LNCaP clone FGC (cell line): ENCODE measurements around the gene DNAH6.

ENCODE experiments used
- DNase-seq: peaks from one replicate; pipeline ENCODE4 v3.0.0-alpha.2; 2011; ENCODE audit warnings: low read depth
- H3K4me3 ChIP-seq: 2 replicates; pipeline ENCODE4 v1.5.1; 2011; ENCODE audit warnings: mild to moderate bottlenecking, low read depth, low read length, control low read depth
- CTCF ChIP-seq: IDR thresholded peaks from 2 replicates; pipeline ENCODE4 v1.5.1; 2012; ENCODE audit warnings: mild to moderate bottlenecking; ENCODE audit not compliant: control insufficient read depth, insufficient read depth; ENCODE audit errors: extremely low read depth

Gene DNAH6

GRCh38 chr2:84732897-84733778 is 216.8 kb downstream of the DNAH6 start:
- no peak for TF ChIP-seq CTCF
- no peak for DNase-seq

GRCh38 chr2:84735389-84735788 is 219.1 kb downstream of the DNAH6 start:
- H3K4me3 ChIP-seq, result no peak overlapping the region
- TF ChIP-seq CTCF, result no peak
- no peak for DNase-seq

More at GRCh38 chr2:84732897-84733778, 216.8 kb downstream of the DNAH6 start:
- H3K4me3 ChIP-seq, result no peak overlapping the region

GRCh38 chr2:84741182-84741822 is 225.0 kb downstream of the DNAH6 start:
- TF ChIP-seq CTCF, result no peak
- DNase-seq, result no peak
- no peak overlapping the region for H3K4me3 ChIP-seq

- no peak overlapping the region for H3K4me3 ChIP-seq
- DNase-seq, result no peak
These were observed 232.0 kb downstream of the DNAH6 start for GRCh38 chr2:84748341-84748740.

GRCh38 chr2:84749442-84749841 is 233.1 kb downstream of the DNAH6 start:
- H3K4me3 ChIP-seq, result no peak overlapping the region
- TF ChIP-seq CTCF, result no peak

More at GRCh38 chr2:84748341-84748740, 232.0 kb downstream of the DNAH6 start:
- TF ChIP-seq CTCF, result no peak

GRCh38 chr2:84755096-84755495 is 238.8 kb downstream of the DNAH6 start:
- DNase-seq, result no peak
- H3K4me3 ChIP-seq, result no peak overlapping the region

More at GRCh38 chr2:84749442-84749841, 233.1 kb downstream of the DNAH6 start:
- no peak for DNase-seq

More at GRCh38 chr2:84755096-84755495, 238.8 kb downstream of the DNAH6 start:
- TF ChIP-seq CTCF, result no peak
